GM21825 (cell line): ENCODE results near the gene ACOT2.
"Not testable (repeated sequence)": the region's sequence is repeated elsewhere in the genome, so short reads cannot be mapped to it uniquely, and the experiment has no call there.

Experiments used
- ATAC-seq: cut with Tn5 transposase; IDR thresholded peaks from one replicate; pipeline ENCODE4 v1.9.1; 2021; ENCODE audit warnings: mild to moderate bottlenecking, moderate library complexity; ENCODE audit not compliant: unreplicated experiment

Gene ACOT2

GRCh38 chr14:73569185-73569958, at the start of gene ACOT2:
TSS of gene ACOT2 (plus strand) at chr14:73569213. CDS start at chr14:73569241, 28 bp downstream.
- peak; percentile 58 for ATAC-seq

- ATAC-seq: no peak
These were observed 47.8 kb upstream of the ACOT2 start for GRCh38 chr14:73521229-73521628.

- ATAC-seq: no peak
These were observed 44.5 kb upstream of the ACOT2 start for GRCh38 chr14:73524493-73524892.

- no peak for ATAC-seq
These were observed 42.7 kb upstream of the ACOT2 start for GRCh38 chr14:73526036-73526984.

- not testable (repeated sequence) for ATAC-seq
These were observed 39.7 kb upstream of the ACOT2 start for GRCh38 chr14:73529356-73529755.

GRCh38 chr14:73531971-73532370, 37.0 kb upstream of the ACOT2 start:
- ATAC-seq: not testable (repeated sequence)

- ATAC-seq: not testable (repeated sequence)
These were observed 31.6 kb upstream of the ACOT2 start for GRCh38 chr14:73537244-73538045.

GRCh38 chr14:73539017-73539416, 30.0 kb upstream of the ACOT2 start:
- ATAC-seq: not testable (repeated sequence)

- not testable (repeated sequence) for ATAC-seq
These were observed 26.1 kb upstream of the ACOT2 start for GRCh38 chr14:73542961-73543360.

GRCh38 chr14:73545353-73545752, 23.7 kb upstream of the ACOT2 start:
- not testable (repeated sequence) for ATAC-seq

- ATAC-seq: not testable (repeated sequence)
These were observed 19.9 kb upstream of the ACOT2 start for GRCh38 chr14:73549097-73549496.

GRCh38 chr14:73549889-73550524, 19.0 kb upstream of the ACOT2 start:
- not testable (repeated sequence) for ATAC-seq

GRCh38 chr14:73553845-73554244, 15.2 kb upstream of the ACOT2 start:
- ATAC-seq: no peak

- not testable (repeated sequence) for ATAC-seq
These were observed 11.8 kb upstream of the ACOT2 start for GRCh38 chr14:73557201-73557600.

- not testable (repeated sequence) for ATAC-seq
These were observed 10.8 kb upstream of the ACOT2 start for GRCh38 chr14:73558238-73558637.

GRCh38 chr14:73562256-73562655, 6.8 kb upstream of the ACOT2 start:
- not testable (repeated sequence) for ATAC-seq

GRCh38 chr14:73562696-73563095, 6.3 kb upstream of the ACOT2 start:
- not testable (repeated sequence) for ATAC-seq

GRCh38 chr14:73566431-73566830, 2.6 kb upstream of the ACOT2 start:
- not testable (repeated sequence) for ATAC-seq

GRCh38 chr14:73566935-73567334, 2.1 kb upstream of the ACOT2 start:
- ATAC-seq: not testable (repeated sequence)

GRCh38 chr14:73567358-73567757, 1.7 kb upstream of the ACOT2 start:
- ATAC-seq: no peak
